NCI-H526 (cell line): ENCODE measurements around the gene TTC28.

Source experiments
- DNase-seq, 2 experiments: peaks; one replicate each; lab custom pipeline; 2025; lab: John Stamatoyannopoulos, UW

The TTC28 gene

DNA sequence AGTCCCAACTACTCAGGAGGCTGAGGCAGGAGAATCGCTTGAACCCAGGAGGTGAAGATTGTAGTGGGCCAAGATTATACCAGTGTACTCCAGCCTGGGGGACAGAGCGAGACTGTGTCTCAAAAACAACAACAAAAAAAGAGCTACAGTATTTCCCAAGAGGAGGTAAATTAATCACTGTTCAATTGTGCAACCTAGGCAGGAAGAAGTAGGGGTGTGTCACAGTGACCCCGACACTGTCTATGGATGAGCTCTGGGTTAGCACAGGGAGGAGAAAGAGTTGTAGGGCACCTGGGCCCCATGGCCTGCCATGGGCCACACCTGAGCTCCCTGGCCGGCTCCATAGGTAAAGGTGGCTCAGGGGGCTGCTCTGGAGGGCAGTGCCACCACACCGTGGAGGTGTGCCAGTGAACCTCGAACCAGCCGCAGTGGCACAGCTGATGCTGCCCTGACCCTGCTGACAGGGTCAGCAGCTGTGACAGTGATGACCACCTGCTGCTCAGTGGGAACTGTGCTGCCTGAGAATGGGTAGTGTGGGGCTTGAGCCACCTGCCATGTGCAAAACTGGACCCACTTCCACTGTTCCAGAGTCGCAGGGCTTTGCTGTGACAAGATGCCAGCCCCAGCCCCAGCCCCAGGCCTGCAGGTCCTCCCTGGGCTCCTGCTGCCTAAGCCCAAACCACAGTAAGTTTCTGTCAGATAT is 676.6 kb downstream of the TTC28 start:
- no peak for DNase-seq

DNA sequence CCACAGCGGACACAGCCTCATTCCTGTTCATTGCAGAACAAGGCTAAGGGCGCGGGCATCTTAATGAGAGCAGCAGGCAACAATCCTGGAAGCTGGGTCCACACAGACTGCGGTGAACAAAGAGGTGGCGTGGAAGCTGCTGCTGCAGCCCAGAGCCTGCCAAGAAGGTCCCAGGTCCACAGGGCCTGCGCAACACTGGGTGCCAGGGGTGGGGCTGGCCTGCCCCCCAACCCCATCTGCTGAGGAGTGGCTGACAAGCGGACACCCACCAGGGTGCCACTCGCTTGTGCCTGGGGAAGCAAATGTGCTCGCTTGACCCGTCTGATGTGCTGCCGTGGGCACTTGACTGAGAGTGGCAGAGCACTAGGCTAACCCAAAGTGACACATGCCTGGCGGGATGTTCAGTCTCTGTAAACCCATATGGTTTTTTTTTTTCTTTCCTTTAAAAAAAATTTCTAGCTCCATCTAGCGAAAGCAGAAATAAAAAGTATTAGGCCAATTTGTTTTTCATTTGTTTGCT is 677.4 kb downstream of the TTC28 start:
- no peak for DNase-seq

DNA sequence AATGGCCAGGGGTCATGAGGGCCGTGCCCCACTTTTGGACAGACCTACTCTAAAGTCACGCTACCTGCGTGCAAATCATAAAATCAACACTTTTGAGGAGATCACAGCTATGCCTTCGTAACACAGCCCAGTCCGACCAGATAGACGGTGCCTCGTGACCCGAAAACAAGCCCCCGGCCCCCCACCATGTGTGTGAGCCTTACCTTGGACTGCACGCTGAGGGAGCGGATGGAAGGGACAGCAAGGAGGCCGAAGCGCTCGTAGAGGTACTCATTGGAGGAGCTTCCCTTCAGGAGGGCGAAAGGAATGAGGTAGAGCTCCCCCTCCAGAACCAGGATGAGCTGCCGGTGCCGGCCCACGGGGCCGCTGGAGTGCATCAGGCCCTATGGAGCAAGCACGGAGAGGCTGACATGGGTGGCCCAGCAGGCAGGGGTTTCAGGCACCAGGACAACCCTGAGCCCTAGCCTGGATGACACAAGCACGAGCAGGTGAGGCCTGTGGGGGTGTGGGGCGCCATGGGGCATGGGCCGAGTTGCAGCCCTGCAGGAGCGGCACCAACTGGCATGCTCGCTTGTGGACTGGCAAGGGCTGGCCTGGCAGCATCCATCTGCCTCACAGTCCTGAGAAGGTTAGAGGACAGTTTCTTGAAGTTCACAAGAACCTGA is 678.3 kb downstream of the TTC28 start:
- DNase-seq, result no peak

DNA sequence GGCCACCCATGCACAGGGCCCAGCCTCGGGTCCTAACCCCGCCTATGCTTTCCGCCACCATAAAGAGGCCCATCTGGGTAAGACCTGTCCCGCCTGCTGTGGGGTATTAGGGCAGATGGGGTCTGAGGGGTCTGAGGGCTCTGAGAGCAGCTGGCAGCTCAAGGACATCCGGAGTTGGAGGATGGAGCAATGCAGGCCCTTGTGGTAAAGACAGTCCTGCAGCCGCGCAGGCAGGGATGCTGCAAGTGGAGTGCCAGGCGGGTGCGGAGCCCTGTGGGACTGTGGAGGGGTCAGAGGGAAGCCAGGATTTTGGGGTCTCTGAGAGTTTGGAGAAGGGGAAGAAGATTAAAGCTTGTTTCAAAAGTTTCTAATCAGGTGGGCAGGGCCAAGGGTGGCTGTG is 679.3 kb downstream of the TTC28 start:
- no peak for DNase-seq

DNA sequence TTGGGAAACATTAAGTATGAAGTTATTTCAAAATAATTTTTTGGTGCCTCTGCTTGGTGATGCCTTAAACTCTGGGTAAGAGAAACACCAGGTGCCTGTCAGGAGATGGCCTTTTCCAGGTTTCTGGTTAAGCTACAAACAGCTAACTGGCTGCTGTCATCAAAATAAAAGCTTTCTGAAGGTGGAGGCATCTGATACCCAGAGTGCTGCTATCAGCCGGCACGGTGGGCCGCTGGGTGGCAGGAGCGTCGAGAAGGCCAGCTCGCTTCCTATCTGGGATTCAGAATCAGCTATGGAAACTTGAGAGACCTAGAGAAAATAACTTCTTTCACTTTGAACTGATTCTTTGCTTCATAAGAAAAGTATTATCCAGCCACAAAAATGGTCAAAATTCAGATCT is 679.8 kb downstream of the TTC28 start:
- no peak for DNase-seq

DNA sequence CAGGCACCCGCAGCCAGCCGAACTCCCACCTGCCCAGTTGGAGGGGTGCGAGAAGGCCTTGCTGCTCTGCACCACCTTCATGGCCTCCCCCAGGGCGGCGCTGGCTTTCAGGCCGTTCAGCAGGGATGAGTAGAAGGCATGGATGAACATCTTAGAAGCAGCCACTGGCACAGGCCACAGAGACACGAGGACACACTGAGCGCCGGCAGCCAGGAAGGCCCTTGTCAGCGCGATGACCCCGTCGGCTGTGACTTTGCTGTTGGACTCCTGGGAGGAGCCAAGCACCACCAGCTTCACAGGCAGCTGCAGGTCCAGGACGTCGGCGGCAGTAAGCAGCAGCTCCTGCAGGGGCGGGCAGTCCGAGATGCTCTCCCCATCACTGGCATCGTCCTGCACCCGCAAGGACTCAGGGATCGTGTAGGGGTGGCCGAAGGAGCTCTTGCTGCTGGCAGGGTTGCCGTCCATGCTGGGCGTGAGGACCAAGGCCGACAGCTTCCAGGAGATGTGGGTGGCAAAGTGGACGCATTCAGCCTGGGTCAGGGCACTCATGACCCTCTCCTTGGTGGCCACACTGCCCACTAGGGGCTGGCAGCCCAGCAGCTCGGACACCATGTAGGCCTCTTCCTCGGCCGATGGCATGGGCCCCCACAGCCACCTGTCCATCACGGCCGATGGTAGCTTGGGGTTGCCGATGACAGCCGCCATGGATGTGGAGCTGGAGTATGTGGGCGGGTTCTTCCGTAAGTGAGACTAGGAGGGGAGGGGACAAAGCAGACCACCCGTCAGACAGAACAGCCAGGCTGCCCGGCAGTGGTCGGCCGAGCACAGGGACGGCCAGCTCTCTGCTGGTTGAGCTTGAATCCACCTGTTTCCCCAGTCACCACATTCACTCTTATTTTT is 680.9 kb downstream of the TTC28 start:
- DNase-seq, result no peak

DNA sequence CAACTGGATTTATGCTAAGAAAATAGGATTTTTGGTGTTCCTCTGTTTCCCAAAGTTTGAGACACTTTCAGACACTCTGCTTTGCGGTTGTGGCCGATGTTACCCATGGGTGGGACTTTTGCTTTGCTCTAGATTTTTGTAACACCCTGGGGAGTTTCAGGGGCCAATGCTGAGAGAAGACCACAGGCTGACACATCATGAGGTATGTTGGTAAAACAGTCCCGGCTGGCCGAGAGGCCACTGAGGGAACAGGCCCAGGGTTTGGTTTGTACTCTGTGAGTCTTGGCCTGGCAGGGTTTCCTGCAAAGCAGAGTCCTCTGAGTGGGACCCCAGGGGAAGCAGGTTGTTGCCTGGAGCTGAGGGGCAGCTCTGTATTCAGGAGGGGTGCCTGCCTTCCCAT is 682.1 kb downstream of the TTC28 start:
- DNase-seq, result no peak

DNA sequence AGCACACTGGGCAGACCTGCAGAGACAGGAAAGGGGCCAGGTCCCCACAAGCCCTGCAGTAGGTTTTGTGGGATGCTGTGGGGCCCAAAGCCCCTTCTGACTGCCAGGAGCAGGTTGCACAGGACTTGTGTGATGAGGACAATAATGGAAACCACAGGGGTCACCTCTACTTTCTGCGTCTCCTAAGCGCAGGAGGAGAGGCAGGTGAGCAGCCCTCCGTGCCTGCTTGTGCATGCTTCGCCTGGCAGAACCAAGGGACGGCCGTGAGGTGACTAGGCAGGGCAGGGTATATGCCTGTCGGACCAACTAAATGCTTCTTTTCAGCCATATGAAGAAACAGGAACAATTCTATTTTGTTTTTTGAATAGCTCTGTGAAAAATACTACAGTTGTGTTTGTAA is 682.7 kb downstream of the TTC28 start:
- DNase-seq, result no peak

DNA sequence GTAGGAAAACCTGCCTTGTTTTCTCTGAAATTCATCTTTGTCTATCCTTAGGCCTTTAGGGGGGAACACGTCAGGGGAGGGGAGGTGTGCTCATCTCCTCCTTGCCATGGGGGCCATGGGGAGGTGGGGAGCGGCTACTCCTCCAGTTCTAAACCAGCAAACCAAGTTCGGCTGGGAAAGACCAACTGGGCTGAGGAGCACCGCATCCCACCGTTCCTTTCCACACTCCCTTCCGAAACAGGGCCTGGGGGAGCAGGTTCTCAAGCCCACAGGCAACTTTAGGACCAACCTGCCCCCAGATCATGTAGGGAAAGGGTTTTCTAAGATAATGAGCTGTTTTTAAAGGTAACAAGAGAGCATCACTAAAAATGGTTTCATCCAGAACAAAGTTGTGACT is 683.1 kb downstream of the TTC28 start:
- no peak for DNase-seq

DNA sequence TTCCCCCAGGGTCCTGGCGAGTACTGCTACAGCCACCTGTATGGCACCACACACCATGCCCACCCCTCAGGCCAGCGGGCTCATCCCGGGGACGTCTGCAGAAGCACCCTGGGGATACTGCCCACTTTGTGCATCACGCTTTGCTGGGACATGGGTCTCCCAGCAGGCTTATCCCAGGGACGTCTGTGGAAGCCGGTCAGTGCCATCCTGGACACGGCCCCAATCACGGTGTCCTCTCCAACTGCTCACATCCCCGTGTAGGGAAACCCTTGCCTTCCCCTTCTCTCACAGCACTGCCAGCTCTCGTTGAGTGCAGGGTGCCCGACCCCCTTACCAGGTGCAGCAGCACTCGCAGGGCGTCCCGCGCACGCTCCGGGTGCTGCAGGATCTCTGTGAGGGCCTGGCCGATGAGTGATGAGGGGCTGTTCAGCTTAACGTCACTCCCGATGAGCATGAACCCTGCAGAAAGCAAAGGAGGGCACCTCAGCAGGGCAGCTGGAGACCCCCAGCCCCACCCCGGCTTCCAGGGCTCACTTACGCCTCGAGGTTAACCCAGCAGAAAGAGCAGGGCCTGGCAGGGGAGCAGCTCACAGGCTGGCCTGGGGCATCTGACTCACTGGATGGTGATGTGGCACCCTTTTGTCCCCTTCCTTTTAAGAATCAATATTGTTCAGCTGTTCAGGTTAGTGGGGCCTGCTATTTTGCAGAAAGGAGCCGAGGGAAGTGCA is 683.7 kb downstream of the TTC28 start:
- DNase-seq, result no peak

DNA sequence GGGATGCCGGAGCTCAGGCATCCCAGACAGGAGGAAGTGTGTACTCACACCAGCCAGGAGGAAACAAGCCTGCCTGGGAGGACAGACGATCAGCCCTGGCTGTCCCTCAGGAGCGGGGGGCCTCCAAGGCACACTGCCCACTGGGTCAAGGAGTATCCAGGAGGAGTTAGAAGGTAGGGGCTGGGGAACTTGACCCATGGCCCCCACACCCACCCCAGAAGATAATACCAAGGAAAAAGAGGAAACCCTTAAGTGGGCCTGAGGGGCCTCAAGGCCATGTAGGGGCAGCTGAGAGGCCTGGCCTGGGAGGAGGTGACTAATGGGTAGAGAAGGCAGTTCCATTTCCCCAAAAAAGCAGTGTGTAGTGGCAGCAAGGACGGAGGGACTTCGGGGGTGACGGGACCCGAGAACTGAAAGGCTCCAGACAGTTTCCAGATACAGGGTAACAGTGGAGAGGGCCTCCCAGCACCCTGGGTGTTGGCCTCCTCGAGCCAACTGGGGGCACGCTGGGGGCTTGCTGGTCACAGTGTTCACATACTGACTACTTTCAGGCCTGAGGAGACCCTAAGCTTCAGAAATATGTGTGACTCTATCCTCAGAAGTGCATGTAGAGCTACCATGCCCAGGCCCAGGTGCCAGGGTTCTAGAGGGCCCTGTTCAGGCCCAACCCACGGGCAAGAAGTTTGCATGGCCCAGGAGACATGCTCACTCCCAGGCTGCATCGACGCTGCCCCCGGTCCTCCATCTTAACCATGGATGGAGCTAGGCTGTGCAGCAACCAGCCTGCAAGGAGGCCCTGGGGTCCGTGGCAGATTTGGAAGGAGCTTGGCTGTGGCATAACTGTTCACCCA is 684.9 kb downstream of the TTC28 start:
- no peak for DNase-seq

DNA sequence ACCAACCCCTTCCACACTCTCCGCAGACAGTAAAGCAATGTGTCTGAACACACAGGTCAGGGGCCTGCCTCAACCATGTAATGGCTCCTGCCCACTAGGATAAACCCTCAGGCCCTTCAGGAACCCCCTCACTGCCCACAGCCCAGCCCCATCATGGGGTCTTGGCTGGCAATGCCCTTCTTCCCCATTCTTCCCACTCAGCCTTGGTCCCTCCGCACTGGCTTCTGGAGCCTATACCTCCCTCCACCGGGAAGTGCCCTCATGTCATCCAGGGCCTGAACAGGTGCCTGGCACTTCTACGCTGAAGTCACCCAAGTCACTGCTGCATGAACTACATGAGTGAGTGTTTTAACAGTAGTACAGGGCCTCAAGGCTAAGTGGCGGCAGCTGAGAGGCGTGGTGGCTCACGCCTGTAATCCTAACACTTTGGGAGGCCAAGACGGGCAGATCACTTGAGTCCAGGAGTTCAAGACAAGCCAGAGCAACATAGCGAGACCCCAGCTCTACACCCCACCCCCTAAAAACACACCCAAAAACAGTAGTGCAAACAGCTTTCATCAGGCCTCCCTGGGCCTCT is 685.8 kb downstream of the TTC28 start:
- DNase-seq, result no peak

DNA sequence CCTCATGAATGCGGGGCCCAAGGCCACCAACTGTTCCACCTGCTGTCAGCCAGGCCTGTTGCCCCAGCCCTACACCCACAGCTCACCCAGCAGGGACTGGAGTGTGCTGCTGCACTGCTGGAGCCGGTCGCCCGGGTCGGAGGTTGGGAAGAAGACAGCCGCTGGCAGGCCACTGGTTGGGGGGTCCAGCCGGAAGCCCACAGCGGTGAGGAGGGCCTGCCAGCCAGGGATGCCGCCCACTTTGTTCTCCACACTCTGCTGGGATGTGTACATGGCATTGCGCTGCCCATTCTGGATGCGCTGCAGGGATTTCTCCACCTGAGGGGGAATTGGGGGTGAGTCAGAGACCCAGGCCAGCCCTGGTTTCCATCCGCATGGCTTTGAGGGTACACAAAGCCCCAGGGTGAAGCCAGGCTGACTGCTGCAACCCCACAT is 686.4 kb downstream of the TTC28 start:
- no peak for DNase-seq

DNA sequence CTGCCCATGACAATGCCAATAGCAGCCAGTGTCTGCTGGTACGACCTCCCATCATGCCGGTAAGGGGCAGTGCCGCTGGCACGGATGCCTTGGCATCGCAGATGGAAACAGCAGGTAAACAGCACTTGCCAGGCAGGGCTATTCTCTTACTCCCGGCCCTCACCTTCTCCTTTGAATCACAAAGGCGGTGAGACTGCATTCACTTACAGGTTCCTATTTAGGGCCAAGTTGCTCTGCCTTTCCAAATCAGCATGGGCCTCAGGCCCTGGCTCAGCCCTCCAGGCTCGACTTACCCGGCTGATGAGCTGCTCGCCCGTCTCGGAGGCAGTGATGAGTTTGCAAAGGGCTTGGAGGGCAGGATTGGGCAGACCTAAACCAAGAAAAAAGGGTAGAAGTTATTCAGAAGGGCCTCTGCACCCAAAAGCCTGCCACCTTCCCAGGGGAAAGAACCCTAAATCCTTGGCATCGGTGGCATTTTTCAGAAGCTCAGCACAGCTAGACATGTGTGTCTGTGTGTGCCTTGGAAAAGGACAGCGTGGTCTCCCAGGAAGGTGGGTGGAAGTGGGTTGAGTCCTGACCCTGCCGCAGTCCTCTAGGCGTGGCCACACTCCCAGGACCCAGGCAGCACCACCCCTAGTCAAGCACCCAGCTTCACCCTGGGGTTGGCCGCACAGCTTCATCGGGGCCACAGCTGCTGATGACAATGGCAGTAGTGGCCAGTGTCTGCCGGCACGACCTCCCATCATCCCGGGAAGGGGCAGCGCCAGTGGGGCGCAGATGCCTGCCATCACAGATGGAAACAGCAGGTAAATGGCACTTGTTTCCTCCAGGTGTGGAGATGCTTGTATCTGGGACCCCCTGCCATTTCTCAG is 687.1 kb downstream of the TTC28 start:
- DNase-seq, result no peak

DNA sequence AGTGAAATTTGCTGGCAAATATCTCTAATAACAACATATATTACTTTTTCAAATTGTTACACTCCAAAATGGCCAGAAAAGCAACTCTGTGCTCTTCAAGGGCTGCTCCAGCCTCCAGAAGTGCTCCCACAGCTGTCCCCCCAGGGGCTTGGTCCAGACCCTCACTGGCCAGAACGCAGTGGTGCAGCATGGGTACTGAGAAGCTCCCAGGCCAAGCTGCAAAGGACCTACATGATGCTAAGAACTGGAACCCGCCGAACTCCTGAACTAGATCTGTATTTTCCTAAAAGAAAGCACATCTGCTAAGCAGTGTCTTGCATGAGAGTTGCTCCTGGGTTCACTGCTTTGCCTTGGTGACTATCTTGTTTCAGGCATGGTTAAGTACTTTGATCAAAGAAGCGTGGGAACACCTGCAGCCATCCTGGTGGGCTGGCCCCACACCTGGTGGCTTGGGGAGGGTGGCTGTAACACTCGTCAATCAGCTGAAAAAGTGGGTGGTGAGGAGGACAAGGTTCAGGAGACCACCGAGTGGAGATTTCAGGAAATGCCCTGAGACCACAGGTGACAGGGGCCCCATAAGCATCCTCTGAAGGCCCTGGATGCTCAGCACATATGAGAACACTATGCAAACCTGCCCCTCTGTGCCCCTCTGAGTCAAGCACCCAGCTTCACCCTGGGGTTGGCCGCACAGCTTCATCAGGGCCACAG is 687.9 kb downstream of the TTC28 start:
- DNase-seq, result no peak

DNA sequence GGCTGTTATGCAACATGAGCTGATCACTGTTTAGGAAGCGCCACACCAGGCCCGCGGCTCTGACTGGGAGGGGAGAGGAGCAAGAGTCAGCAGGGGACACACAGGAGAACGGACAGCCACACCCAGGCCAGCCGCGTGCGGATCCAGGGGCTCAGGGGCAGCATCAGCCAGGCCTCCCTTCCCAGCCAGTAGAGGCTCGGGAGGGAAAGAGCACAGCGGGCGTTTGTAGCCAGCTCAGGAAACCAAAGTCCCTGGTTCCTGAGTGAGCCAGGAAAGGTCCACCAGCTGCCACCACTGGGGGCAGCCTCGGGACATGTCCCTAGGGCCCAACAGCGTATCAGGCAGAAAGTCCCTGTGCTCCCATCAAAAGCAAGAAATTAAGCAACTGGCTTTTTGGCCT is 688.8 kb downstream of the TTC28 start:
- DNase-seq, result peak in 1 of 2 experiments; percentile 16

DNA sequence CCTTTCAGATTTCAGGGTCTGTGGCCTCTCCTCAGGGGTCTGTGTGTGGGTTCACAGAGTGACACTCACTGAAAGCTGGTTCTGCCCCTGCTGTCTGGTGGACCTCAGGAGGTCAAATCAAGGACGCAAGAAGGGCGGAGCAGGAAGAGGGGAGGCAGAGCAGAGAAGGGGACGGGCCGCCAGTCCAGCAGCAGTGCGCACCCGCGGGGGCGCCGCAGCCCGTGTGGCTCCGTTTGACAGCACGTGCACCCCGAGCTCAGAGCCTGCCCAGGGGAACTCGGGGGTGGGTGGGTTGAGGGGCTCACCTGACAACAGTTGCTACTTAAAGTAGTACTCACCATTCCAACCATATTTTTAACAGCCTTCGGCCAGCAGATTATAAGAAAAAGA is 689.2 kb downstream of the TTC28 start:
- DNase-seq, result no peak

DNA sequence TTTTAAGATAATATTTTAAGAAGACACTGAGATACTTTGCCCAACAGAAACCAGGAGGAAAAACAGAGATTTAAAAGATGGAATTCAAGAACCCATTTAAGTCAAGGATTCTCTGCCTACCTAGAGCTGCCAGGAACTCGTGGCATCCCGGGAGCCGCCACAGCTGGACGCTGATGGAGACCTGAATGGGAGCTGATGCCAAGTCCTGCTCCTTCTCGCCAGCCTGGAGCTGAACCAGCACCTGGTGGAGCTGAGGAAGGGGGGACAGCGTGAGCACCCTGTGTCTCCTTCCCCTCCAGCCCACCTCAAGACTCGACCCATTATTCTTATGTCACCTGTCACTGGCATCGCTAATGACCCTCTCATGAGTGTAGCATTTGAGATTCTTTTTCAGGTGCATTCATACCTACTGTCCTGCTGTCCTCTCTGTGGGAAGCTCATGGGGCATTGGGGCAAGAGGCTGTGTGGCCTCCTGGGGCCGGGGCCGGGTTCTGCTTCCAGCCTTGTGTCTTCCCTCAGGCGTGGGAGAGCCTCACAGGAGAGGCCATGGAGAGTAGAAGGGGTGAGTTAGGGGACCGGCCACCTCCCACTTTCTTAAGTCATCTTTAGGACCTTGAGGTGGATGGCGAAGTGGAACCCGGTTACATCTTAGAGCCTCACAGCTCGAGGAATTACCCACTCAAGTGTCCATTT is 689.7 kb downstream of the TTC28 start:
- no peak for DNase-seq
